HG03442 (cell line): ENCODE measurements around the gene GJA3.

ENCODE experiments used
- ATAC-seq: cut with Tn5 transposase; IDR thresholded peaks from one replicate; pipeline ENCODE4 v1.9.1; 2021; ENCODE audit warnings: mild to moderate bottlenecking, moderate library complexity; ENCODE audit not compliant: unreplicated experiment

The GJA3 gene

DNA sequence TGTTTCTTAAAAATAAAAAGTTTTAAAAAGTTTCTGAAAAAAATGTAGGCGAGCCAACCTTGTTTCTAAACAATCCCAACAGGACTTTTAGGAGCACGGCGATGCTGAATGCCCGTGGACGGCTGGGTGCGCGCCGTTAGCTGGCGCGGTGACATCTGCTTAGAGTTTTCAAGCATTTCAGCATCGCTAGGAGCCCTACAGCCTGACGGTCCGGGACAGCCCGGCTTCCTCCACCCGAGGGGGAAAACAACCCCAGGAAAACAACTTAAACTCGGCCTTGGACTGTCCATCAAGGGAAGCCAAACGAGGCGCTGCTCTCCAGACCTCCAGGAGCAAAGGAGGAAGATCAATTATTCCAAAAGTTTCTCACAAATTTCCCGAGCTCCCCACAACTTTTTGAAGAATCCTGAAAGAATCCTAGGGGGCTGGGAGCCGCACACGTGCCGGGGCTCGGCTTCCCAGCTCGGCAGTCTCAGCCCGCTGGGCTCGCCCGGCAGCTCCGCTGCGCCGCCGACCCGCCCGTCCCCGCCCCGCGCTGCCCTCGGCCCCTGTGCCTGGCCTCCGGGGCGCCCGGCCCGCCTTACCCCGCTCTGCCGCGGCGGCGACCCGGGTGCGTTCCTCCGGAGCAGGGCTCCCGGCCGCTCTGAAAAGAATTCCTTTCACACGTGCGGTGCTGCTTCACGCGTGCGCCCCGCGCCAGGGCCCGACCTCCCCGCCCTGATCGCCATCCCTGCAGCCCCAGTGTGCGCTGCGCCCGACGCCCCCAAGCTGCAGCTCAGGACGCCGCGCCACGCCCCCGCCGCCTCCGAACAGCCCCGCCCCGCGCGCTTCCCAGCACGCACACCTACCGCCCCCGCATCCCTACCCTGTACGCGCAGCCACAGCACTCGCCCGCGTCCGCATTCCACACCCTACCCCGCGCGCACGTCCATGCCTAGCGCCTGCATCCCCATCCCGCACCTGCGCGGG, at the start of gene GJA3:
Gene GJA3 (minus strand): TSS at position 747 of the 969 bp plus-strand sequence. CDS start 17,764 bp downstream, outside the sequence.
- ATAC-seq = peak; percentile 57

DNA sequence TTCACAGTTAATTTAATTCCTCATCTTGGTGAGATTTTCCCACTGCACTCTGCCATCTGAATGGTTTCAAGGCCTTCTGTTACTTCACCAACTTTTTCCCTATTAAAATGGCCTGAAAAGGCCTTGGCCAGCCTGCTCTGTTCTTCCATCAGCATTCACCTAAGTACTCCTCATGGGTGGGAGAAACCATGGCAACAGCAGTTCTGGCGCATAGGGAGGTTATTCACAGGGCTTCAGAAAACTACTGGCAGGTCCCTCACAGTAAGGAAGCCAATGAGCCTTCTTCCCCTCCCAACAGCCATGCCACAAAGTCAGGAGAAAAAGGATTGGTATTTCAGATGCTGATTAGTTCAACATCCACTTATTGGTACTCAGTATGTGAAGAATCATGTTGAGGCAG, 49.1 kb upstream of the GJA3 start:
- no peak for ATAC-seq

DNA sequence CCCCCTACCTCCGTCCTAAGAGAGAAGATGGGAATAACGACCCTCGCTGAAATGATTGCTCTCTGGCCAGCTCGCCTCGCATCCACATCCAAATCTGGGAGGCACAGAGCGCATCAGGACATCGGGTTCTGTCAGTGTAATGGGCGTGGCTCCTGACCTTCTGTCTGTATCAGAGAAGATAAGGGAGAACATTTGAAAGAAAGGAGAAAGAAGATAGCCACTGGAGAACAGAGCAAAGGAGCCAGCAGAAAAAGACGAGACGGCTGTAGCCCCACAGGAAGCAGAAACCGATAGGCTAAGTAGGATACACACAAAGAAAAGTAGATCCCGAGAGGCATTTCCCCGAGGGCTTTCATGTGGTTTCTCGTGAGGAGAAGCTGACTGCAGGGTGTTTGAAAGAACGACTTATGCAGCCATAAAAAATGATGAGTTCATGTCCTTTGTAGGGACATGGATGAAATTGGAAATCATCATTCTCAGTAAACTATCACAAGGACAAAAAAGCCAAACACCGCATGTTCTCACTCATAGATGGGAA, 45.9 kb upstream of the GJA3 start:
- no peak for ATAC-seq

DNA sequence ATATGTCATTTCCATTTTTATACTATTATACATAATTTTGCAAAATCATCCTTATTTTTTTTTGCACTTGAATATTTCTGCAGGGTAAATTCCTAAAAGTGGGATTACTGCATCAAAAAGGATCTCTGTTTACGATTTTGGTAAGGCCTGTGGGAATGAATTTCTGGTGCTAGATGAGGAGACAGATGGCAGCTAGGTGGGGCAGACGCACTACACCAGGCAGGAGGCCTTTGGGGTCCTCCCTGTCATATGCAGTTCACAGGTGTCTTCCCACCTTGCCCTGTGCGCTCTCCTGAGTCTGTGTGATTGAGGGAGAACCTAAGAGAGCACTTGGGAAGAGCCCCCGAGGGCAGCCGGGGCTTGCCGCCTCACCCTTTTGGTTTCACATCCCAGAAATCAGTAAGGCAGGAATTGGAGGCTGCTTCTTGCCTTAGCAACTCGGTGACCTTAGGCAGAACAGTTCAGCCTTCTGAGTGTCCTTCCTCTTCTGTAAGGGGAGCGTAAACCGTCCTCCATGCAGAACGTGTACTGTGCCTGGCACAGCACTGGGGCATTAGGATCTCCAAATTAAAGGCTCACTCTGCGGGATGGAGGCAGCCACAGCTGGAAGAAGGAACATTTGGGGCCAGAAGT, 45.3 kb upstream of the GJA3 start:
- ATAC-seq = no peak

DNA sequence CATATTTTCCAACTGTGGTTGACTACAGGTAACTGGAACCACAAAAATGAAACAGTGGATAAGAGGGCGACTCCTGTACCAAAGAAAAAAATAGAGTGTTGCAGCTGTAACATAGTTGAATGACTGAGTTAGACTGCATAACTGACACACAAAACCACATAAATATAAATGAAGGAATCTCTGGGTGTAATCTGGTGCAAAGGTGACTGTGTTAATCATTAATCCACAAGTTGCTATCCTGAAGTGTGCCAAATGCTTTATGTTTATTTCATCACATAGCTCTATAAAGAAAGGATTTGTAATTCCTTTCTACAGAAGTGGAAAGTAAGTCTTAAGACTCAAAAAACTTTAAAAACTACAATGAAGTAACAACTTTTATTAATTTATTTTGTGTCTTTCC, 37.9 kb upstream of the GJA3 start:
- ATAC-seq = no peak

DNA sequence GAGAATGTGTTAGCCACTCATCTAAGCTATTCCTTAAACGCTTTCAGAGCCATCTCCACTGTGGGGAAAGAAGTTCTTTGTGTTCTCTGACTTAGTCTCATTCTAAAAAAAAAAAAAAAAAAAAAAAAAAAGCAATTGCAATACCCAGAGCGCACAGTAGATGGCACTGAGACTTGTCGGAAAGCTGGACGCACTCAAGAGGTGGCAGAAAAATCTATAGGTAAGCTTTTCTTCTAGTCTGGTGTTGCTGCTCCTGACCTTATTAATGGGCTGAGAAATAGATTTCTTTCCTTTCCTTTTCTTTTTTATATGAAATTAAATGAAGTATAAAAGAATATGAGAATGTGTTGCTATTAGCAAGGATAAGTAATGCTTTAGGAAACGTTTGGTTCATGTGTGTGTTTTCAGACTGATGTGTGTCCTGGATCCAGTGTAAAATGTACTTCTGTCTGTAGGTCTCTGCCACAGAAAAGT, 36.5 kb upstream of the GJA3 start:
- no peak for ATAC-seq

DNA sequence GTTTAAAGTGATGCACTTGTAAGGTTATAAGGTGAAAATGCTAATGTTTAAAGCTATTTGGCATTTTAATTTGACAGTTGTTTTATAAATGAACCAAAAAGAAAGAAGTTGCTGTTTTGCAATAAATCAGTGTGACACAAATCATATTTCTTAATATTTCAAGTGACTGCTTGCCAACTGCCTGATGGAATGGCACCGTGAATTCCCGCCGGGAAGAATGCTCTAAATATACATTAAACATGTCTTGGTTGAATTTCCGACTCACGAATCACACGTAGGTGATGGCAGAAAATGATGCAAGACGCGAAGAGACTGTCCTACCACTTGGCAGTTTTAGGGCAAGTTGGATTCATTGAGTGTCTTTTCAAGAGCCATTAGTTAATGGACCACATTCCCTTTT, 34.9 kb upstream of the GJA3 start:
- ATAC-seq = no peak

DNA sequence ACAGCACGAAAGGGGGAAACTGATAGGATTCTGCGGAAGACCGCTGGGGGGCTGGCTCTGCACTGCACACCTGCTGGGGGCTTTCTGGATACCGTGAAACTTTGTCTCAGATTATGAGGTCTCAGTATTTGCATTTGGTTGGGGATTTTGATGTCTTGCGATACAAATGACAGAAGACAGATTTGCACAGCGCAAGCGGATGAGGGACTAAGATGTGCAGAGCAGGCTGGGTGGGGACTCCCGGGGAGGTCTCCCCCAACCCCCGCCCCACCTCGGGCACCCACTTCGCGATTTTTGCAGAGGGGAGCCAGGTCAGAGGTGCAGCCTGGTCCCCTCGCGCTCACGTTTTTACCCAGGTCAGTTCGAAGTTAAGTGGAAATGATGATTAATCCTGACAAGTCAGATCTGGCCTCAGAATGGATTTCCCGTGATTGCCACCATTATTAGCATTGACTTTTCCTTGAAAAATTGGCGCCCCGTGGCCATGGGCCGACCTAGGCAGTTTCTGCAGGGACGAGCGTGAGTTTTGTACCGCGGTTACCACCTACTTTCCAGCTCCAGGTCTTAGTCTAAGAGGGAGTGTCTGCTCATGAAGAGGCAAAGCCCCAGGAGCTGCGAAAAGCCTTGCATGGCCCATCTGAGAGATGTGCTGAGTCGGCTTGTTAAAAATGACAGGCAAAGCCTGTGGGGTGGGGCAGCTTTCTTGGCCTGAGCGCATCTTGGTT, 33.2 kb upstream of the GJA3 start:
- ATAC-seq = no peak

DNA sequence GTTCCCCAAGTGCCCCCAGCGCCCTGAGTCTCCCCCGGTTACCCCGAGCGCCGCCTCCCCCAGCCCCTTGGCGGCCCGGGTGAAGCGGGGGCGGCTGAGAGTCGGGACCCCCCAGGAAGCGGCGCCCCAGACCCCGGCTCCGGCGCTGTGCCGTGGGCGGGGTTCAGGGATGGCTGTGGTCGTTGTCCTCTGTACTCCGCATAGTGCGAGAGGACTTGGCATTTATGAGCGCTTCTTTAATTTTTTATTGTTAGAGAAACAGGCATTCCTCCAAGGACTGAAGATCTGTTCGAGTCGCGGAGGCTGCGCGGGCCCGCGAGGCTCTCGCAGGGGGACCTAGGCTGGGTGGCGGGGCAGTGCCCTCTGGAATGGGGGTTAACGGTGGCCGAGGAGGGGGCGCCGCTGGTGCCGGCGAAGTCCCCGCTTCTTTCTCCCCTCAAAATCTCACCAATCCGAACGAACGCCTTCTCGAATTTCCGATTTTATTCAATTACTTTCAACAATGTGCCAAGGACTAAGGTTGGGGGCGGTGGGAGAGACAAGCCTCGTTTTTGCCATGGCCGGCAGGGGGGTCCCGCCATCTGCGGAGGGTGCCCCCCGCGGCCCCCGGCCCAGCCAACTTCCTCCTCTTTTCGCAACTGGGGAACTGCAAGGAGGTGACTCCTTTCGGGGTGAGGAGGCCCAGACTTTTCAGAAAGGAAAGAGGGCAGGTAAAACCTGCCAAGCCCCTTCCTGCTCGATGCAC, 32.5 kb upstream of the GJA3 start:
- ATAC-seq = no peak

DNA sequence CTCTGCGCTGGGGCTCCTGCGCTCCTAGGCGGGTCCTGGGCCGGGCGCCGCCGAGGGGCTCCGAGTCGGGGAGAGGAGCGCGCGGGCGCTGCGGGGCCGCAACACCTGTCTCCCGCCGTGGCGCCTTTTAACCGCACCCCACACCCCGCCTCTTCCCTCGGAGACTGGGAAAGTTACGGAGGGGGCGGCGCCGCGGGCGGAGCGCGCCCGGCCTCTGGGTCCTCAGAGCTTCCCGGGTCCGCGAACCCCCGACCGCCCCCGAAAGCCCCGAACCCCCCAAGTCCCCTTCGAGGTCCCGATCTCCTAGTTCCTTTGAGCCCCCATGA, 31.9 kb upstream of the GJA3 start, which contains the start of gene GJB2:
Gene GJB2 (minus strand): TSS at position 103 of the 326 bp plus-strand sequence. CDS start 3,357 bp downstream, outside the sequence.
- ATAC-seq = no peak

DNA sequence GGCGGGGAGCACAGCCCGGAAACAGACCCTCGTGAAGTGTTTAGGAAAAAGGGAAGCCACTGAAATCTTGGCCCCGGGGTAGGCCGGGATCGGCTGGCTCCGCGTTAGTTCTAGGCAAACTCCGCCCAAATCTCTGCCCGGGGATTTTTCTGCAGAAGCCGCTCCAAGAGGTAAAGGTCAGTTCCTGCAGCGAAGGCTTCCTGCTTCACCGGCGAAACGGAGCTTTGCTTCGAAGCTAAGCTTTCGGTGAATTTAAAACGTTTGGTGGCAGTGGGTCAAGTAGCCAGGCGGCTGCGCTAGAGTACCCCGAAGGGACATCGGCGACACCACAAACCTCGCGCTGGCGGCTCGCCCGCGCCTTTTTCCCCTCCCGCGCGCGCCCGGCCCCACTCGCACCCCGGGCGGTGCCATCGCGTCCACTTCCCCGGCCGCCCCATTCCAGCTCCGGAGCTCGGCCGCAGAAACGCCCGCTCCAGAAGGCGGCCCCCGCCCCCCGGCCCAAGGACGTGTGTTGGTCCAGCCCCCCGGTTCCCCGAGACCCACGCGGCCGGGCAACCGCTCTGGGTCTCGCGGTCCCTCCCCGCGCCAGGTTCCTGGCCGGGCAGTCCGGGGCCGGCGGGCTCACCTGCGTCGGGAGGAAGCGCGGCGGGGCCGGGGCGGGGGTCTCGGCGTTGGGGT, 31.4 kb upstream of the GJA3 start:
- ATAC-seq = no peak

DNA sequence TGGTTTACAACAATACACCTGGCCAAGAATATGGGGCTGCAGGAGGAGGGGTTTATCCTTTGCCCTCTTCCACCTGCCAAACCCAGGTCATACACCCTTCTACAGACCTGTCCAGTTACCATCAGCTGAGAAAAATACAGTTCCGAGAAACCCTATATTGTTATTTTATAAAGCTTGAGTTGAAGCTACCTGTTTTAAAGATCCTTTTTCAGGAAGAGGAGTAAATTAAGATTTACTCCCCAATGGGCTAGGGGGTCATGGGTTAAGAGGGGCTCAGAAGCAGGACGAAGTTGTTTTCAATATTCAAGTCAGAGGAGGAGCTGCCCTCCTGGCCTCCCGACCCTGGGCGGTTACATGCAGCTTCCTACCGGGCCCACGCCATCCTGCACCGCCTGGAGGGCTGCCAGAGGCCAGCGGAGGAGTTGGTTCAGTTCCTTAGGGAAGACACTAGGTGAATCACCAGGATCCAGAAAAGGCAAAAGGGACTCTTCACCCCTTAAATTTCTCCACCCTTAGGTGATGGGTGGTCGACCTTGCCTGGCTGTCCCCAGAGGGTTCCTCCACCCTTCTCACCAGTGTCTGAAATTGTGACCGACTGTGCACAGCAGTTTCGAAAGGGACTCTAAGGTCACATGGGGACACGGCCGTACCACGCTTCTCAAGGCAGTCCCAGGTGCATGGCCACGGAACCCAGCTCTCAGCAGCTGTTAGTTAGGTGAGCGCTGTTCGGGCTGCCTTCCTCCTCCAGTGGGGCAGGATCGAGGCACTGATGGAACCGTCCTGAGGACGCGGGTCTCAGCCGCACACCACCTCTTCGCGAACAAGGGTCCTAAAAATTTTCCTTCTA, 30.7 kb upstream of the GJA3 start:
- no peak for ATAC-seq

DNA sequence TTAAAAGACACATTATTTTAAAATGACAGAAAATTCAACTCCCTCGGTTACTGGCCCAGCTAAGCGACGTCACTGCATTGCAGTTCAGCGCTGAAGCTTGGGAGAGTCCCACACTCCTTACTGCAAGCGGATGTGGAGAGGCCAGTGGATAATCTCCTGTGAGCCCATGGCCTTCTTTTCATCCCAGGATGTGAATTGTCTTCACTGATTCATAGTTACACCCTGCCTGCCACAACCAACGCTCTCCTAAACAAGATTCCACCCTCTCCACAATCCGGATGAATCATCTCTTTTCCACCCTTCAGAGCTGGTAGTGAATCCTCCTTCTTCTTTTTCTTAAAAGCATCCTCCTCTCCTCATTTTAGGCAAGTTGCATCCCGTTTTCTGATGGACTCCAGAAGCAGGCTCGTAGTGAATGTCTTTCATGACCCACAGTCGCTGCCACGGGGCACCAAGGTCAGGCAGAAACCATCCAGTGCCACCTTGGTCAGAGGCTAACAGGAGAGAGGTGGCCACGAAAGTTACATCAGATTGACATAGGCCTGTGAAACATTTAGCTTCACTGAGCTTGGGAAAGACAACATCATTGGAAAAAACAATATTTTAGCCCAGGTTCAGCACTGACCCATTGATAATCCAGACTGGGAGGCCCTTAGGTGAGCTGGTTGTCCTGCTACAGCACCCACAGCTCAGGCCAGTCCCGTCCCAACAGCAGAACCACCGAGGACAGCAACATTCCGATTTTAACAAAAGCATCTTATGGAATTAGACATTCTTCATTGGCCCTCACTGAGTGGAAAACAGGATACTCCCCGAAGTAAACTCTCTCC, 29.8 kb upstream of the GJA3 start:
- no peak for ATAC-seq

DNA sequence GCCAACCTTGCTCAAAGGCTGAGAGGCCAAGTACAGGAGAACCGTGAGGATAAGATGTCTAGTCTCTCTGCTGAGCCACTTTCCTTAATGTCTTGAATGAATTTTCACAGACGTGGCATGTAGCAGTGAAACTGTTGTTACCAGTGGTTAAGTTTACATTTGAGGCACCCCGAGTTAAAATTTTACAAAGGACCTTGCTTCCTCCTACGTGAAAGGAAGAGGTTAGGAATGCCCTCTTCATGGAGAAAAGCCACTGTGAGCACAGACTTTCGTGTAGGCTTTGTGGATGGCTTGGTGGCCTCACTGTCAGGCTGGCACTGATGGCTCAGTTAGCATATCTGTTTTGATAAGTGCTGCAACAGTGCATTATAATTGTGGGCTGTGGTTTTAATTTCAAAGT, 29.2 kb upstream of the GJA3 start:
- no peak for ATAC-seq

DNA sequence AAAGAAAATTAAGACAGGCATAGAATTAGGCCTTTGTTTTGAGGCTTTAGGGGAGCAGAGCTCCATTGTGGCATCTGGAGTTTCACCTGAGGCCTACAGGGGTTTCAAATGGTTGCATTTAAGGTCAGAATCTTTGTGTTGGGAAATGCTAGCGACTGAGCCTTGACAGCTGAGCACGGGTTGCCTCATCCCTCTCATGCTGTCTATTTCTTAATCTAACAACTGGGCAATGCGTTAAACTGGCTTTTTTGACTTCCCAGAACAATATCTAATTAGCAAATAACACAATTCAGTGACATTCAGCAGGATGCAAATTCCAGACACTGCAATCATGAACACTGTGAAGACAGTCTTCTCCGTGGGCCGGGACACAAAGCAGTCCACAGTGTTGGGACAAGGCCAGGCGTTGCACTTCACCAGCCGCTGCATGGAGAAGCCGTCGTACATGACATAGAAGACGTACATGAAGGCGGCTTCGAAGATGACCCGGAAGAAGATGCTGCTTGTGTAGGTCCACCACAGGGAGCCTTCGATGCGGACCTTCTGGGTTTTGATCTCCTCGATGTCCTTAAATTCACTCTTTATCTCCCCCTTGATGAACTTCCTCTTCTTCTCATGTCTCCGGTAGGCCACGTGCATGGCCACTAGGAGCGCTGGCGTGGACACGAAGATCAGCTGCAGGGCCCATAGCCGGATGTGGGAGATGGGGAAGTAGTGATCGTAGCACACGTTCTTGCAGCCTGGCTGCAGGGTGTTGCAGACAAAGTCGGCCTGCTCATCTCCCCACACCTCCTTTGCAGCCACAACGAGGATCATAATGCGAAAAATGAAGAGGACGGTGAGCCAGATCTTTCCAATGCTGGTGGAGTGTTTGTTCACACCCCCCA, 28.1 kb upstream of the GJA3 start:
- ATAC-seq = no peak

DNA sequence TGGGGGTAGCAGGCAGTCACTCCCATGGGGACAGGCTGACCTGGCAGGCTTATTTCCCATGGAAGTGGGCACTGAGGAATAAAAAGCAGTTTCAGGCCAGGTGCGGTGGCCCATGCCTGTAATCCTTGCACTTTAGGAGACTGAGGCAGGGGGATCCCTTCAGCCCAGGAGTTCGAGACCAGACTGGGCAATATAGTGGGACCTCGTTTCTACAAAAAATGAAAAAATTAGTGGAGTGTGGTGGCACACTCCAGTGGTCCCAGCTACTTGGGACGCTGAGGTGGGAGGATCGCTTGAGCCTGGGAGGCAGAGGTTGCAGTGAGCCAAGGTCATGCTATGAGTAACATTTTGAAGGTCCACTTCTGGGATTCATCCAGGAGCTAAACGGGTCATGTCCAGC, 25.9 kb upstream of the GJA3 start:
- no peak for ATAC-seq

DNA sequence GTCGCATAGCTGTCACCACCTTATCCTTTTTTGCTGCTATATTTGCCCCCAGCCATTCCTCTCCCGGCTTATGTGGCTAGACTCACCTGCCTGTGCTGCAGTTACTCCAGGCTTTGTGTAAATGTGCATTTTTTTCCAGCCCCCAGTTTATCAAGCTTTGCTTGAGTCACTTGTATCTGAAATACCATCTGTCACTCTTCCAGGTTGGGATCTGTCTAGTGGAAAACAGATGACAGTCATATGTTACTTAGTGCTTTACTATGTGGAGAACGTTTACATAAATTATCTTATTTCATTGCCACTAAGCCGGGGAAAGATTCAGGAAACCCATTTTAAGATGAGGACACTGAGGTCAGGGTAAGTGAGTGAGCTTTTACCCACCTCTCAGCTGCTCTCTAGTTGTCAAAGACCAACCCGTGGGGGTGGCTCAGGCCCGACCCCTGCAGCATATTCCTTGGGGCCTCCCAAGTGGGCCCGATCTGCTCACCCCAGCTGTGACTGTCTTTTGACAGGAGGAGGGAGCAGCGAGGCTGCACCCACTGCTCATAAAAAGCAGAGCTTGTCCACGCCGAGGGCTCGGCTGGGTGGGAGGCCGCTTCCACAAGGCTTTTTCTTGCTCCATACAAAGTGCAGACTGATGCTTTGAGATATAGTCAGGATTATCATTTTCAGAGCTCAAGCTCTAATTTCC, 24.7 kb upstream of the GJA3 start:
- ATAC-seq = no peak
